Neutrophil (primary cell): Measurements from ENCODE around the gene EEFSEC.

ENCODE experiments used
- H3K27ac ChIP-seq: fragments of 200-600 bp; sonication (generic); 2 replicates; pipeline ENCODE4 v1.5.1; 2016; ENCODE audit warnings: mild to moderate bottlenecking, moderate library complexity
- H3K27me3 ChIP-seq: fragments of 200-600 bp; sonication (generic); 2 replicates; pipeline ENCODE4 v1.6.0; 2016; ENCODE audit warnings: mild to moderate bottlenecking
- H3K36me3 ChIP-seq: fragments of 200-600 bp; sonication (generic); 2 replicates; pipeline ENCODE4 v1.5.1; 2017
- H3K4me1 ChIP-seq, 2 experiments: fragments of 200-600 bp in 1 of 2; sonication (generic) in 1 of 2; 1 replicate in 1 of 2; 2 replicates in 1 of 2; pipeline versions ENCODE4 v1.5.1 to v1.6.1; 2013 to 2016; ENCODE audit warnings: low read depth in 1 of 2, low read length in 1 of 2, mild to moderate bottlenecking in 1 of 2, moderate library complexity in 1 of 2; ENCODE audit not compliant: control insufficient read depth in 1 of 2, insufficient read depth in 1 of 2
- H3K4me3 ChIP-seq, 2 experiments: fragments of 200-600 bp in 1 of 2; sonication (generic) in 1 of 2; 1 replicate in 1 of 2; 2 replicates in 1 of 2; pipeline ENCODE4 v1.5.1; 2013 to 2016; ENCODE audit warnings: low read depth in 1 of 2, low read length in 1 of 2, mild to moderate bottlenecking in 1 of 2, moderate library complexity in 1 of 2
- H3K9me3 ChIP-seq: fragments of 200-600 bp; sonication (generic); 2 replicates; pipeline ENCODE4 v1.5.1; 2016
- CTCF ChIP-seq: fragments of 200-600 bp; sonication (generic); IDR thresholded peaks from 2 replicates; pipeline ENCODE4 v1.5.1; 2016; ENCODE audit warnings: antibody characterized with exemption

Gene EEFSEC

GRCh38 chr3:128449111-128449638, 295.9 kb downstream of the EEFSEC start:
- no peak for TF ChIP-seq CTCF
- Histone ChIP-seq H3K27ac (no peak overlapping the region), H3K4me1 (no peaks in the 10 kb centered on the region), H3K9me3 (no peaks in the 10 kb centered on the region), H3K4me3 (no peak overlapping the region), H3K36me3 (no peaks in the 10 kb centered on the region), H3K27me3 (peaks cover 77% of the 10 kb centered on the region)

- Histone ChIP-seq H3K27ac (no peak overlapping the region), H3K36me3 (no peaks in the 10 kb centered on the region), H3K4me3 (no peak overlapping the region), H3K27me3 (peaks cover 98% of the 10 kb centered on the region), H3K9me3 (no peaks in the 10 kb centered on the region), H3K4me1 (no peaks in the 10 kb centered on the region)
- no peak for TF ChIP-seq CTCF
Measured at GRCh38 chr3:128452120-128452519, 298.8 kb downstream of the EEFSEC start.

GRCh38 chr3:128452678-128453275, 299.5 kb downstream of the EEFSEC start:
- H3K4me3 ChIP-seq: no peak overlapping the region
- H3K27ac ChIP-seq: no peak overlapping the region
- H3K27me3 ChIP-seq: peaks cover 98% of the 10 kb centered on the region
- H3K9me3 ChIP-seq: no peaks in the 10 kb centered on the region
- no peaks in the 10 kb centered on the region for H3K4me1 ChIP-seq
- TF ChIP-seq CTCF: no peak
- H3K36me3 ChIP-seq: no peaks in the 10 kb centered on the region

GRCh38 chr3:128453501-128454309, 300.4 kb downstream of the EEFSEC start:
- no peaks in the 10 kb centered on the region for H3K9me3 ChIP-seq
- TF ChIP-seq CTCF: no peak
- H3K4me1 ChIP-seq: no peaks in the 10 kb centered on the region
- no peak overlapping the region for H3K4me3 ChIP-seq
- H3K36me3 ChIP-seq: no peaks in the 10 kb centered on the region
- H3K27me3 ChIP-seq: peaks cover 94% of the 10 kb centered on the region
- H3K27ac ChIP-seq: no peak overlapping the region

GRCh38 chr3:128454310-128454618, 301.0 kb downstream of the EEFSEC start:
- H3K9me3 ChIP-seq: no peaks in the 10 kb centered on the region
- H3K27me3 ChIP-seq: peaks cover 88% of the 10 kb centered on the region
- no peak overlapping the region for H3K27ac ChIP-seq
- H3K36me3 ChIP-seq: no peaks in the 10 kb centered on the region
- no peak overlapping the region for H3K4me3 ChIP-seq
- H3K4me1 ChIP-seq: no peaks in the 10 kb centered on the region
- TF ChIP-seq CTCF: no peak
